Measurements from ENCODE around the gene SRI. TPM values are rescaled to one million over a fixed set of nuclear protein-coding genes. Genes with fewer than 3 reads are reported as not detected.
"Not testable (repeated sequence)": the region's sequence is repeated elsewhere in the genome, so short reads cannot be mapped to it uniquely, and the experiment has no call there.

SRI gene, protein sequence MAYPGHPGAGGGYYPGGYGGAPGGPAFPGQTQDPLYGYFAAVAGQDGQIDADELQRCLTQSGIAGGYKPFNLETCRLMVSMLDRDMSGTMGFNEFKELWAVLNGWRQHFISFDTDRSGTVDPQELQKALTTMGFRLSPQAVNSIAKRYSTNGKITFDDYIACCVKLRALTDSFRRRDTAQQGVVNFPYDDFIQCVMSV
- polyA plus RNA-seq (2013, experiment 1 of 2; ENCODE audit: insufficient read length): 169 TPM
- polyA plus RNA-seq (2013, experiment 2 of 2; ENCODE audit: insufficient read length): 145 TPM

DNA sequence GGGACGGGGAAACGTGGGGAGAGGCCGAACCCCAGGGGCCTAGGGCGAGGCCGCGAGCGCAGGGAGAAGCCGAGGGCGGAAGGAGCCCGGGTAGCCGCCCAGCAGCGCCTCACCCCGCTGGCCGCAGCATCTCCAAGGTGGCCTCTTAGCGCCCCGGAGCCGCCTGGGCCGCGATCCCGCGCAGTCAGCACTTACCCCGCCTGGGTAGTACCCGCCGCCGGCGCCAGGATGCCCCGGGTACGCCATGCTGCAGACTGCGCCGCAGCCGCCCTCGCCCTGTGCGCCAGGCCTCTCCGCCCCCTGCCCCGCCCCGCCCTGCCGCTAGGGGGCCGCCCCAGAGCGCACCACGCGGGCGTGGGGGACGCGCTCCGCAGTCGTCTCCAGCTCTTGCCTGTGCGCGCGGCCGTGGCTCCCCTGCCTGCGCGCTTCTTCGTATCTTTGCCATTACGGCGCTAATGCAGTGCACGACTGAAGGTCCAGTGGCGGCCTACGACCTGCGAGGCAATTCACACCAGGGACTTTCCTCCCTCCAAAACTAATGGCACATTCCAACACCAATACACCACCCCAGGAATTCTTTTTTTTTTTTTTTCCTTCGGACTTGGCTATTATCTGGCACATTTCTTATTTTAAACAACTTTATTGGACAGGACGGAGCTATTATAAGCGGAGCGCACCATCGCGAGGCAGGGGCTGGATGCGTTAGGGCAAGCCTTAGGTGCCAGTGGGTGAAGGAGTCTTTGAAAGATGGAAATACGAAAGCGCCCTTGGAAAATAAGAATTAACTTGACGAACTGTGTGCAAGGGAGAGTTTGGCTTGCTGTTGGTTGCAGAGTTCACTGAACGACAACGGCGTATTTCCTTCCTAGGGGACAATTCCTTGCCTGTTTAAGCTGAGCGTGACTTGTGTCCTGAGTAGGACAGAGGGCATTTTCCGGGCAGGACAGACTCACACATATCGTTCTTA lies at the start of gene SRI:
SRI (minus strand) TSS at position 258 of the 967 bp plus-strand sequence; CDS start at position 246, 12 bp downstream.
- DNase-seq: peak; percentile 85

DNA sequence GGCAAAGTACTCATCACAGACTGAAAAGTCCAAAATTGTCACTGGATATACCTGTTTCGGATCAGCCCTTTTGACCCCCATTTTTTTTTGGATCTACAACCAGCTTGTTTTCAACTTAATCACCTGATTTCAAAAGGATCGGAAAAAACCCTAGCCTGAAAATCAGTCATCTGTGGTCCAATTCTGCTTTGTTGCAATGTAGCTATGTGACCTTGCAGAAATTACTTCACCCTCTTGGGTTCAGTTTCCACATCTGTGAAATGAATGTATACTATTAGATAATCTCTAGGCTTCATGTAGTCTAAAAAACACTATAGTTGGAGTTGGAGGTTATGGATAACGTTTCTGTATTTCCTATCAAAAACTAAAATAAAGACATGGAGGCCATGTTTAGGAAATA lies 49.7 kb upstream of the SRI start:
- DNase-seq: no peak

DNA sequence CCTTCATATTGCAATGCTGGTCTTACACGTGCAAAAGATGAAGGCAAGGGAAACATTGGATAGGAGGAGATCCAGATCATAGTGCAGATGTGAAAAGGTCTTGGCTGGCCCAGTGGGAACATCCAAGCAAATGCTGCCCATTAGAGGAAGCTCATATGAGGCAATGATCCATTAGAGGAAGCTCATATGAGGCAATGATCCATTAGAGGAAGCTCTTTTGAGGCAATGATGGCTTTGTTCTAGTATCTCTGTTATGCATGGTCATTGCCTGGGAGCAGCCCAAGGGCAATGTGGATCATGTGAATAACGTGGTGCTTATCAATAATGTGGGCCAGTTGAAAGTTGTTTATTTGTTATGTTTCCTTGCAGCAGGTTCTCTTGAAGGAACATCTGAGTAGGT lies 49.0 kb upstream of the SRI start:
- DNase-seq: no peak

DNA sequence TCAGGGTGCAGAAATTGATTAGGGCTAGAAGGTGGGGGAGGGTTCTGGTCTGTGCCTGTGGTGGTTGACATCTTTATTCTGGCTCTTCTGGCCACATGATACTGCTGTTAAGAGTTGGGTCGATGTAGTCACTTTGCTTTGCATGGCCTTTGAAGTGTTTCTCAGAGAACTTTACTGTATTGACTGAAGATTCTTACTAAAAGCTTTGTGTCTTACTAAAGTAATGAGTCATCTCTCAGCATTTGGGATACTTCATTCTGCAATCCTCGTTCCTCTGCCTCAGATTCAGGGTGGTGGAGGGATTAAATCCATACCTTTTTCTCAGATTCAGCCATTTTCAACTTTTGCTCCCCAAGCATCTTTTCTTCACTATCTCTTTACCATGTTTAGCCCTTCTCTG lies 48.2 kb upstream of the SRI start:
- no peak for DNase-seq

DNA sequence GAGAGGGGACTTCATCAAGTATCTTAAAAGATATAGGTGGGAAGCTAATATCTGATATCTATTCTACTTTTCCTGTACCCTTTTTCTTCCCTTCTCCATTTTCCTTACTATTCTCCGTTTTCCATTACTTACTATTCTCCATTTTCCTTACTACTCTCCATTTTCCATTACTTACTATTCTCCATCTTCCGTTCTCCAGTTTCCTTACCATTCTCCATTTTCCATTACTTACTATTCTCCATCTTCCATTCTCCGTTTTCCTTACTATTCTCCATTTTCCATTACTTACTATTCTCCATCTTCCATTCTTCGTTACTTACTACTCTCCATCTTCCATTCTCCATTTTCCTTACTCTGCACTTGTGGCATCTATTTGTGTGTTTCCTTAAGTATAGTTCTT lies 47.6 kb upstream of the SRI start:
- DNase-seq: no peak

DNA sequence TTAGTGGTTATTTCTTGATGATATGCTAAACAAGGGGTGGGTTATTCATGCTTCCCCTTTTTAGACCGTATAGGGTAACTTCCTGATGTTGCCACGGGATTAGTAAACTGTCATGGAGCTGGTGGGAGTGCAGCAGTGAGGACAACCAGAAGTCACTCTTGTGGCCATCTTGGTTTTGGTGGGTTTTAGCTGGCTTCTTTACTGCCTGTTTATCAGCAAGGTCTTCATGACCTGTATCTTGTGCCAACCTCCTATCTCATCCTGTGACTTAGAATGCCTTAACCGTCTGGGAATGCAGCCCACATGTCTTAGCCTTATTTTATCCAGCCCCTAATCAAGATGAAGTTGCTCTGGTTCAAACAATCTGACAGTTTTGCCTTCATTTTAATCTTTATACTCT lies 45.1 kb upstream of the SRI start:
- not testable (repeated sequence) for DNase-seq

DNA sequence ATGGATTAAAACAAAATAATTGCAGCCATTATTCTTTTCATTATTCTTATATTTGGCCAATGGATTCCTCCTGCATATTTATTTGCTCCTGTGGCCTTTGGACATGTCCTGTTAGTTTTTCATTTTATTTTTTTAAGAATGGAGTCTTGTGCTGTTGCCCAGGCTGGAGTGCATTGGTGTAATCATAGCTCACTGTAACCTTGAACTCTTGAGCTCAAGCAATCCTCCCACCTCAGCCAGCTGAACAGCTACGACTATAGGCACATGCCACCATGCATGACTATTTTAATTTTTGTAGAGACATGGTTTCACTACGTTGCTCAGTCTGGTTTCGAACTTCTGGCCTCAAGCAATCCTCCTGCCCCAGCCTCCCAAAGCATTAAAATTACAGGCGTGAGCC lies 42.7 kb upstream of the SRI start:
- no peak for DNase-seq

DNA sequence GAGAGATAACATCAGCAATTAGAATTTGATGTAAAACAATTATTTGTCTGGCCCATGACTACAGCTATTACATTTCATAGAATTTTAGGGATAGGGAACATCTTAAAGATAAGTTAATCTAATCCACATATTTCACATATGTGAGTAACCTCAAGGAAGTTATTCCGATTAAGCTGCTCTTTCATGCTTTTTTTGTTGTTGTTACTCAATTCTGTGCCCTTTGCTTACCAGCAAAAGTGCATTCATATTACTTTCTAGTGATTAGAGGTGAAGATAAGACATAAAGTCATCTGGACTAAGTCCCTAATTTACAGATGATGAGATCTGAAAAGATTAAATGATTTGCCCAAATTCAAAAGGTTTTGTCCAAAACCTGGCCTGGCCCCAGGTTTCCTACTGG lies 40.9 kb upstream of the SRI start:
- DNase-seq: no peak

DNA sequence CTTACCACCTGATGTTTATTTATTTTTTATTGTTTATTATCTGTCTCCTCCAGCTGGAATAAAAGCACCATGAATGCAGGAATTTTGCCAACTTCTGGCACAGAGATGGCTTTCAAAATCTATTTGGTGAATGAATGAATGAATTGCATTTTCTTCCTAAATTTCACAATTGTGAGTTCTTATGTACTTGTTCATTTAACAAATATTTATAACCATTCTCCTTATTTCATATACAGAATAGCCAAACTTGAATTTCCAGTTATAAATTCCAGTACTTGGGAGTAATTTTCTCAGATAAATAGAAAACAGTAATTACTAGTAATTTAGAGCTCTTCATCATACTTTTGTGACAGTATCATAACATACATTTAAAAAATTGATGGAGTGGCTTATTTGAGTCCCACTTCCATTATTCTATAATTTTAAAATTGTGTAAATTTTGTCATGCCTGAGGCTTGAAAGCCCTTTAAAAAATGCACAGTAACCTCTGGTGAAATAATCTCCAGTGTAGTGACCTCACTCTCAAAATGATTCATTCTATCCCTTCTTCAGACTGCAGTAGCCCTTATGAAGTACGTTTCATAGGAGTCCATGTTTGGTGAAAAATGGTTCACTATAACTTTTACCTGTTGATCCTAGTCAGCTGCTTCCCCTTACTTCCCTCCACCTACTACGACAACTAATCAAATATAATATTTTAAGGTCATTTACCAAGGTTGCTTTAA lies 40.0 kb upstream of the SRI start:
- no peak for DNase-seq

DNA sequence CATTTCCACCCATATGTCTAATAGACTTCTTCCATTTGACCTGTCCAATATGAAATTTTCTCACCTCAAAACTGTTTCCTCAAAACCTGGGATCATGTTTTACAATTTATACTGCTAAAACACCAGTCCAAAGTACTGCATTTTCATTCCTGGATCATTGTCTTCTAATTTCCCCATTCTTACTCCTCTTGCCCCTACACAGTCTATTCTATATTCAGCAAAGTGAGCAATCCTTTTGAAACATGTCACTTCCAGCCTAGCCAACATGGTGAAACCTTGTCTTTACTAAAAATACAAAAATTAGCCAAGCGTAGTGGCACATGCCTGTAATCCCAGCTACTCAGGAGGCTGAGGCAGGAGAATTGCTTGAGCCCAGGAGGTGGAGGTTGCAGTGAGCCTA lies 38.5 kb upstream of the SRI start:
- not testable (repeated sequence) for DNase-seq

DNA sequence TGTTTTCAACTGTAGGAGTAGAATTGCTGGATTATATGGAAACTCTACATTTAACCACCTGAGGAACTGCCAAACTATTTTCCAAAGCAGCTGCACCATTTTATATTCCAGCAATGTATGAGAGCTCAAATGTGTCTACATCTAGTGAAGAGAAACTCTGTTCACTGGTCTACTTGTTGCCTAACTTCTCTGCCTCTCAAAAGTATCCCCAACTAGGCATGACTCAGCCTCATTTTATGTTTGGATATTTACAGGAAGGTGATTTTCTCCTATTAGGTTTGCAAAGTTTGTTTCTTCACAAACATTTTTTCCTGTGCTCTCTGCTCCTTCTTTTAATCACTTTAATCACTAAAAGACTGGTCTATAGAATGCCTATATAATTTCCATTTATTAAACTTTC lies 37.1 kb upstream of the SRI start:
- DNase-seq: no peak

DNA sequence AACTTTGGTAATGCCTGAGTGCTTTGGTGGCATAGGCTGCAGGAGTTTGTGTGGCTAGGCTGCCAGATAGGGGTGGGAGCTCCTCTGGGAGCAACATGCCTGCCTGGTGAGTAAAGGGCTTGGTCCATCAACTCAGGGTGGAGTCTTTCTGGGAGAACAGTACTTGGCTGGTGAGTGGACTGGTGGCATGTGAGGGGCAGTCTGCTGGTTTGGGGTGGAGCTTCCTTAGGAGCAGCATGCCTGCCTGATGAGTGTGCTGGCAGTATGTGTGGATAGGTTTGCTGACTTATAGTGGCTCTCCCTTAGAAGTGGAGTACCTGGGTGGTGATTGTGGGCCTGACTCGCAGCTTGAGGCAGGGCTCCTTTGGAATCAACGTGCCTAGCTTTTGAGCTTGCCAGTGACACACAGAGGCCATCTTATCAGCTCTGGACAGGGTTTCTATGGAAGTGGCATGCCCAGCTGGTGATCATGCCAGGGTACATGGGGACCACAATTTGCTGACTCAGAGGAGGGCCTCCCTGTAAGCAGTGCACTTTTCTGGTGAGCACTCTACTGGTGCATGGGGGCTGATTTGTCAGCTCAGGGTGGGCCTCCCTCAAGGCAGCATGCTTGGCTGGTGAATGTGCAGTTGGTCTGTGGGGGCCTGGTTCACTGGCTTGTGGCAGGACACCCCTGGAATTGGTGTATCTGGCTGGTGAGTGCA lies 35.0 kb upstream of the SRI start:
- DNase-seq: peak; percentile 66

DNA sequence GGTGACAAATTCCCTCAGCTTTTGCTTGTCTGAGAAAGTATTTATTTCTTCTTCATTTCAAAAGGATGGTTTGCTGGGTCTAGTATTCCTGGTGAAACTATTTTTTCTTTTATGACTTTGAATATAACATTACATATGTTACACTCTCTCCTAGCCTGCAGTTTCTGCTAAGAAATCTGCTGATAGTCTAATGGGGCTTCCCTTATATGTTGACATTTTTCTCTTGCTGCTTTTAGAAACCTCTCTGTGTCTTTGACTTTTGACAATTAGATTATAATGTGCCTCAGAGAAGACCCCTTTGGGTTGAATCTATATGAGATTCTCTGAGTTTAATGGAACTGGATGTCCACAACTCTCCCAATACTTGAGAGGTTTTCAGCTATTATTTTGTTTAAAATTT lies 33.8 kb upstream of the SRI start:
- DNase-seq: no peak

DNA sequence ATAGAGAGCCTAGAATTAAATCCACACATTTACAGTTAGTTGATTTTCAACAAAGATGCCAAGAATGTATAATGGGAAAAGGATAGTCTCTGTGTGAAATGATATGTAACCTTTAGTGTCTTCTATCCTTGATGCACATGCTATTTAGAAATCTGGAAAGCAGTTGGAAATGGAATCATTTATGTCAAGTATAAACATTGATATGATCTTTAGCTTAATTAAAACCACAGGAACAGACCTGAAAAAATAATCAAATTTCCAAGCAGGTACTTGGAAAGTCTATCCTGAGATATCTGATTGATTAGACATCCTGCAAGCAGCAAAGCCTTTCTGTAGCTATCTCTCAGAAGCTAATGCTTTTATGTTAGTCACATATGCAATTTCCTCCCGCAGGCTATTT lies 24.4 kb upstream of the SRI start:
- no peak for DNase-seq

DNA sequence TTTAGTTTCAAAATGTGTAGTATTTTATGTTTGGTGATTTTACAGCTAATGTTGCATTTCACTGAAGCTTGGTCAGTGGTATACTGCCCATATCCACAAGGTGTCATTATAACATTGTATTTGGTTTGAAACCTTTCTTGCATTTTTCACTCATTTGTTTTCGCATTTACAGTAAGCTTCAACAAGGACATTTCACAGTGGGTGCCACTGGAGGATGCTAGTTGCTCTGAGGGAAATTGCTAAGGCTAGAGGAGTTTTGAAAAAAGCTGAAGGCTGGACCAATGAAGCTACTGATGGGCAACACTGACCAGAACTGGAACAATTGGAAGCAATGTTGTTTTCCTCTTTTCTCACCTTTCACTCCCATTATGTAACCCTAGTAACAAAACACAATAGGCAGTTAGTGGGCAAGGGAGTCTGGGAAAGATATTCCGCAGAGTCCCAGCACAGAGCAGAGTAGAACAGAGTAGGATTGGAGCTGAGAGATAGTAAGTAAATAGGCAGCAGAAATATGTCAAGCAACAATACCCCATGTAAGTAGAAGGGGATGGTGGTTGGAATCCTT lies 23.6 kb upstream of the SRI start:
- DNase-seq: peak; percentile 50

DNA sequence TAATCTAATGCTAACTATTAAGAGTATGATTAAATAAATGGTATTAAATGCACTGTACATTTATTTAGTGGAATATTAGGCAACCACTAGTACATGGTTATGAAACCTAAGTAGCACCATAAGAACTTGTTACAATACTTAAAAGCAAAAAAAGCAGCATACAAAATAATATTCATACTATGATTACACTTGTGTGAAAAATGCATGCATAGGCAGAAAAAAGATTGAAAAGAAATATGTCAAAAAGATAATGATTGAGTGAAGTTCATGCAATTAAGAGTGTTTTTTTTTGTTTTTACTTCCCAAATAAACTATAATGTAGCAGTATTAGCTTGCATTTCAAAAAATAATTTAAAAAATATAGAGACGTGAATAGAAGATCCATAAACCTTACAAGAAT lies 20.0 kb upstream of the SRI start:
- DNase-seq: no peak

DNA sequence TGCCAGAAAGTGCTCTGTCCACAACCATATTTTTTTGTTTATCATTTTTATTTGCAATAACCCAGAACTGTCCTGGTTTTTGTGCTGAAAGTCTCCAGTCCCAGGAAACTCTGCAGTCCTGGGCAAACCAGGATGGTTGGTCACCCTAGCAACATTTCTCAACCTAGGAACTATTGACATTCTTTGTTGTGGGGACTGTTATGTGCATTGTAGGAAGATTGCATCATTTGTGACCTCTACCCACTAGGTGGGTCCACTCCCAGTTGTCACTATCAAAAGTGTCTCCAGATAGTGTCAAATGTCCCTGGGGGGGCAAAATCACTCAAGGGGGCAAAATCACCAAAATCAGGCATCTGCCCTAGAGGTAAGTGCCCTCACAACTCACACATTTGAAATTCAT lies 14.0 kb upstream of the SRI start:
- DNase-seq: no peak

DNA sequence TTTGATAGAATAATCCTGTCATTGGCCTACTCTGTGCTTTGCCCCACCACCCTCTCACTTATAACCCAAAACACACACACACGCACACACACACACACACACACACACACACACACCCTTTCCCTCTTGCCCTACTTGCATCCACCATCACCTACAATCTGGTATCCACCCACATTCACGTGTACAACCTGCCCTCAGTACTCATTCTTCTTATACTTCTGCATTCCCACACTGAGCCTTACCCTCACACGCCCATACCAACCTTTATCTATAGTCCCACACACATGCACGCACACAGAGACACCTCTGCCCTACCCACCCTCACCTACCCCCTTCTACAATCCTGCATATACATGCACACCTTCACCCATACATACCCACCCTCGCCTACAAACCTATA lies 10.8 kb upstream of the SRI start:
- DNase-seq: no peak

DNA sequence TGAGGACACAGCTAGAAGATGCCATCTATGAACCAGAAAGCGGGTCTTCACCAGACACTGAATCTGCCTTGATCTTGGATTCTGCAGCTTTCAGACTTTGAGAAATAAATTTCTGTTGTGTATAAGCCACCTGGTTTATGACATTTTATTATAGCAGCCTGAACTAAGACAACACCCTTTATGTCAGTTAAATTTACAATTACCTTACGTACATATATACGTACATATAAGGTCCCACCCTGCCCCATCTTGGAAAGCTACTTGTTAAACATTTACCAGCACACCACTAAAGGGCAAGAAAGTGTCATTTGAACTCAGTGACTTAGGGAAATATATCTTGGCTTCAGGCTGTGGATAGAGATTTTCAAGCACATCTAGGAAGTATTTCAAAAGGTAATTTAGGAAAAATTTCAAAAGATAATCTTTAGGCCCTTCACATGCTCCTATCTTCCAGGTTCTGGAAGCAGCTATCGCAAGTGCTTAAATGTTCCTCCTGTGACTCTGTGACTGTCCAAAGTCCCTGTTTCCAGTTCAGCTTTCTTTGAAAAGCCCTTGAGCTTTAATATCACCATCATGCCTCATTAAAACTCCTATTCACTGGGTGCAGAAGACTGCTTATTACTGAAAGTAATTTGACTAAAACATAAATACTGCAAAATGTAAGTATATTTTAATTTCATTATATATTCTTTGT lies 9.6 kb upstream of the SRI start:
- DNase-seq: no peak

DNA sequence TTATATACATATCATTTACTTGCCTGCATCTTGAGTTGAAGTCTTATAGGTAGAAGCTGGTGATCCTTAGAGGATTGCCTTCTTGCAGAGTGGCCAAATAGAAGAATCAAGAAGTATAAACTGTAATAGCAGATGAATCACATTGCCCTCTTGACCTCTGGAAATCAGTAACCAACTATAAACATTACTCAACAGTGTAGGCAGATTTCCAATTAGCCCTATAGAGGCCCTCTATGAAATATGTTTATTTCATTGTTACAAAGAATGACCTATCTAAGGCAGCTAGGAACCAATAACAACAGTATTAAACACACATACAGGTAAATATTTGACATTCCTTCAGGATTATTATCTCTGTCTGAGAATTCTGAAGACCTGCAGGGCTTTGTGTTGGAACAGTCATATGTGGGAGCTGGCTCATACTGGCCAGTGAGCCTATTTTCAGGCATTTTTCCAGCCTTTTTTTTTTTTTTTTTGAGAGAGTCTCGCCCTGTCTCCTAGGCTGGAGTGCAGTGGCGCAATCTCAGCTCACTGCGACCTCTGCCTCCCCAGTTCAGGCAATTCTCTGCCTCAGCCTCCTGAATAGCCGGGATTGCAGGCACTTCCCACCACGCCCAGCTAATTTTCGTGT lies 7.2 kb upstream of the SRI start:
- peak; percentile 59 for DNase-seq

DNA sequence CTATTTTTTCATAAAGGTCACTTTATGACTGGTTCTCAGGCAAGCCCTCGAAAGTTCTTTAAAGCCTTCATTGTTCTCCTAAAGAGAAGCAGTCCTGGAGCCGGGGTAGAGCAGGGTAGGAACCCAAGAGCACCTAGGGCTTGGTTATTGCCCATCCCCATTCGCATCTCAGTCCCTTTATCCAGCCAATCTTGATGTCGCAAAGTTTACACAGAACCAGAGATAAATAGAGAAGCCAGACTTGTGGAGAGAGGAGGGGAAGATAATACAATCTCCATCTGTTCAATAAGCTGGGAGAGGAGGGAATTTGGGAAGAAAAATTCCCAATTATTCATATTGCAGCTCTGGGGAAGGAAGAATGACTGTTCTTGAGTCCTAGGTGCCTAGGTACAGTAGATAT lies 6.4 kb upstream of the SRI start:
- DNase-seq: no peak
